Activated CD4-positive, alpha-beta T cell treated with anti-CD3 and anti-CD28 coated beads for 4 hours (primary cell): ENCODE results near the gene ARFGAP1.
"Not testable (repeated sequence)": the region's sequence is repeated elsewhere in the genome, so short reads cannot be mapped to it uniquely, and the experiment has no call there.

Experiments used
- DNase-seq, 2 donors: peaks; one replicate each; pipeline ENCODE4 v3.0.0-alpha.2; 2020

The ARFGAP1 gene

GRCh38 chr20:63293456-63293855, 20.8 kb downstream of the ARFGAP1 start:
- no peak for DNase-seq

- no peak for DNase-seq
Observed at GRCh38 chr20:63293871-63294535, 21.4 kb downstream of the ARFGAP1 start.

GRCh38 chr20:63294536-63294900, 21.9 kb downstream of the ARFGAP1 start:
- DNase-seq = no peak

- DNase-seq = no peak
Observed at GRCh38 chr20:63295018-63295417, 22.4 kb downstream of the ARFGAP1 start.

- DNase-seq = no peak
Observed at GRCh38 chr20:63295422-63295821, 22.8 kb downstream of the ARFGAP1 start.

GRCh38 chr20:63295846-63296245, 23.2 kb downstream of the ARFGAP1 start:
- no peak for DNase-seq

GRCh38 chr20:63296531-63297299, 24.1 kb downstream of the ARFGAP1 start:
- no peak for DNase-seq

- no peak for DNase-seq
Observed at GRCh38 chr20:63297371-63297781, 24.8 kb downstream of the ARFGAP1 start.

GRCh38 chr20:63297796-63298572, 25.4 kb downstream of the ARFGAP1 start:
- DNase-seq = no peak

GRCh38 chr20:63298731-63299312, 26.2 kb downstream of the ARFGAP1 start:
- no peak for DNase-seq

GRCh38 chr20:63301671-63302070, 29.1 kb downstream of the ARFGAP1 start:
- DNase-seq = no peak

GRCh38 chr20:63303095-63303666, 30.6 kb downstream of the ARFGAP1 start:
- DNase-seq = no peak

- DNase-seq = no peak
Observed at GRCh38 chr20:63305393-63305792, 32.8 kb downstream of the ARFGAP1 start.

- DNase-seq = not testable (repeated sequence)
Observed at GRCh38 chr20:63305933-63306672, 33.5 kb downstream of the ARFGAP1 start.

GRCh38 chr20:63306673-63307537, 34.3 kb downstream of the ARFGAP1 start:
- no peak for DNase-seq

GRCh38 chr20:63307538-63308217, 35.1 kb downstream of the ARFGAP1 start:
- no peak for DNase-seq

- DNase-seq = no peak
Observed at GRCh38 chr20:63308218-63308911, 35.8 kb downstream of the ARFGAP1 start.

- peak in 1 of 2 donors; percentile 15 for DNase-seq
Observed at GRCh38 chr20:63309261-63310071, 36.9 kb downstream of the ARFGAP1 start.
